Measurements from ENCODE around the gene CORO6.

DNA sequence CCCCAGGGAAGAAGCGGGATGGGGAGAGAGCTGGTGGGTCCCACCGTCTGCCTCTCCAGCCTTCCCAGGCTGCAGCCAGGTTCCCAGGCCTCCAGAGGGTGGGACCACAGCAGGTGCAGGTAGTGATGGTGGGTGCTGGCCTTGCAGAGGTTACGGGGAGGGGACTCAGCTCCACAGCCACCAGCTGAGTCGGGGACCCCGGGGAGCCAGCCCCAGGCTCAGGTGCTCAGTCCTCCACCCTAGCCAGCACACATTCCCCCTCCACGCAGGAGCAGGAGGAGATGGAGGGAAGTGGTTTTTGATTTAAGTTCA, 49.2 kb downstream of the CORO6 start:
- no peak for TF ChIP-seq CTCF (IDR thresholded peaks at IDR 0.05)
- no peak for TF ChIP-seq POLR2A (IDR thresholded peaks at IDR 0.05)
